WERI-Rb-1 (cell line): ENCODE results near the gene SLC18A2.
"Not testable (repeated sequence)": the region's sequence is repeated elsewhere in the genome, so short reads cannot be mapped to it uniquely, and the experiment has no call there.

ENCODE experiments used
- DNase-seq: peaks from one replicate; pipeline ENCODE4 v3.0.0-alpha.2; 2020
- H3K27ac ChIP-seq: fragments of 250-450 bp; sonication (Bioruptor Pico); 2 replicates; pipeline ENCODE4 v1.5.1; 2020; ENCODE audit warnings: mild to moderate bottlenecking, moderate library complexity
- H3K27me3 ChIP-seq: fragments of 250-450 bp; sonication (Bioruptor Pico); 2 replicates; pipeline ENCODE4 v1.5.1; 2021; ENCODE audit warnings: mild to moderate bottlenecking, low read depth, moderate library complexity; ENCODE audit not compliant: insufficient read depth, severe bottlenecking
- H3K36me3 ChIP-seq: fragments of 250-450 bp; sonication (Bioruptor Pico); 2 replicates; pipeline ENCODE4 v1.5.1; 2020; ENCODE audit warnings: mild to moderate bottlenecking, moderate library complexity
- H3K4me3 ChIP-seq: 2 replicates; pipeline ENCODE4 v1.5.1; 2011; ENCODE audit warnings: low read depth, mild to moderate bottlenecking, control low read depth, low read length
- H3K9me3 ChIP-seq: fragments of 250-450 bp; sonication (Bioruptor Pico); 2 replicates; pipeline ENCODE4 v1.5.1; 2021; ENCODE audit warnings: mild to moderate bottlenecking, moderate library complexity; ENCODE audit not compliant: severe bottlenecking
- TF ChIP-seq, protein P1 (sequence below): IDR thresholded peaks from 2 replicates; pipeline ENCODE4 v1.5.1; 2011; ENCODE audit warnings: low read depth, mild to moderate bottlenecking, control low read depth, inconsistent platforms, low read length

Gene SLC18A2

DNA sequence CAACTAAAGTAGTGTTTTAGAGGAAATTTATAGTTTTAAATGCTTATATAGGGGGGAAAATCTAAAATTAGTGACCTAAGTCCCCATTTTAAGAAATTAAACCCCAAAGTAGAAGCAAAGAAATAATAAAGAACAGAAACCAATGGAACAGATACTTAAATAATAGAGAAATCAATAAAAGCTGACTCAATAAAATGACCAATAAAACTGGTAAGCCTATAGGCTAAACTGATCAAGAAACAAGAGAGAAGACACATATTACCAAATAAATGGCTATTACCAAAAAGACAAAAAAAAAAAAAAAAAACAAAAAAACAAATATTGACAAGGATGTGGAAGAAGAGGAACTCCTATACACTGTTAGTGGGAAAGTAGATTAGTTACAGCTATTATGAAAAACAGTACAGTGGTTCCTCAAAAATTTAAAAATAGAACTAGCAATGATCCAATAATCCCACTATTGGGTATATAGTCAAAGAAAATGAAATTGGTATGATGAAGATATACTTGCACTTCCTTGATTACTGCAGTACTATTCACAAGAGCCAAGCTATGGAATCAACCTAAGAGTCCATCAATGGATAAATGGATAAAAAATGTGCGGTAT lies 53.2 kb downstream of the SLC18A2 start:
- TF ChIP-seq, protein P1, sequence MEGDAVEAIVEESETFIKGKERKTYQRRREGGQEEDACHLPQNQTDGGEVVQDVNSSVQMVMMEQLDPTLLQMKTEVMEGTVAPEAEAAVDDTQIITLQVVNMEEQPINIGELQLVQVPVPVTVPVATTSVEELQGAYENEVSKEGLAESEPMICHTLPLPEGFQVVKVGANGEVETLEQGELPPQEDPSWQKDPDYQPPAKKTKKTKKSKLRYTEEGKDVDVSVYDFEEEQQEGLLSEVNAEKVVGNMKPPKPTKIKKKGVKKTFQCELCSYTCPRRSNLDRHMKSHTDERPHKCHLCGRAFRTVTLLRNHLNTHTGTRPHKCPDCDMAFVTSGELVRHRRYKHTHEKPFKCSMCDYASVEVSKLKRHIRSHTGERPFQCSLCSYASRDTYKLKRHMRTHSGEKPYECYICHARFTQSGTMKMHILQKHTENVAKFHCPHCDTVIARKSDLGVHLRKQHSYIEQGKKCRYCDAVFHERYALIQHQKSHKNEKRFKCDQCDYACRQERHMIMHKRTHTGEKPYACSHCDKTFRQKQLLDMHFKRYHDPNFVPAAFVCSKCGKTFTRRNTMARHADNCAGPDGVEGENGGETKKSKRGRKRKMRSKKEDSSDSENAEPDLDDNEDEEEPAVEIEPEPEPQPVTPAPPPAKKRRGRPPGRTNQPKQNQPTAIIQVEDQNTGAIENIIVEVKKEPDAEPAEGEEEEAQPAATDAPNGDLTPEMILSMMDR: no peak
- no peak overlapping the region for H3K27ac ChIP-seq
- H3K36me3 ChIP-seq: peaks cover 6% of the 10 kb centered on the region
- DNase-seq: no peak
- no peak overlapping the region for H3K4me3 ChIP-seq
- no peaks in the 10 kb centered on the region for H3K9me3 ChIP-seq
- H3K27me3 ChIP-seq: no peaks in the 10 kb centered on the region

DNA sequence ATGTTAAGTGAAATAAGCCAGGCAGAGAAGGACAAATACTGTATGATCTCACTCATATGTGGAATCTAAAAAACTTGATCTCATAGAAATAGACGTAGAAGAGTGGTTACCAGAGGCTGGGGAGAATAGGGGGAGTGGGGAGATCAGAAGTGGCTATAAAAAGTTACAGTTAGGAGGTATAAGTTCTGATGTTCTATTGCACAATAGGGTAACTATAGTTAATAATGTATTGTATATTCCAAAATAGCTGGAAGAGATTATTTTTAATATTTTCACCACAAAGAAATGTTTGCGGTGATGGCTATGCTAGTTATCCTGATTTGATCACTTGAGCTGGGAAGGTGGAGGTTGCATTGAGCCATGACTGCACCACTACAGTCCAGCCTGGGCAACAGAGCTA lies 53.8 kb downstream of the SLC18A2 start:
- no peaks in the 10 kb centered on the region for H3K9me3 ChIP-seq
- no peaks in the 10 kb centered on the region; the same call in 1 of the 2 replicates for H3K36me3 ChIP-seq
- DNase-seq: no peak
- no peak overlapping the region for H3K27ac ChIP-seq
- TF ChIP-seq, protein P1: no peak
- H3K4me3 ChIP-seq: no peak overlapping the region
- no peaks in the 10 kb centered on the region for H3K27me3 ChIP-seq

DNA sequence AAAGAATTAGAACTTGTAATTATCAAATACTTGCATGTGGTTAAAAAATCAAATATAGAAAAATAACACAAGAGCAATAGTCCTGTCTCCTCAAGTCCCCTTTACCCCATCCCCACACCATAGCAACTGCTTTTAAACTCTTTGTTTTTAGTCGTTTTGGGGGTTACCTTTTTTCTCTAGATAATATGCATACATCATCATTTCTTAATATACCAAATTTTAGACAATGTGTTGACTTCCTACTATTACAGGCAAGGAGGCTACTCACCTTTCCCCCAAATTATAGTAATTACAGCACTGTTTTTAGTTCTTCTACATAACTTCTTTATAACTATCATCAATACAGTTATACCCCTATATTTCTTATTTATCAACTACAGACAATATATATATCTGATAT lies 57.3 kb downstream of the SLC18A2 start:
- TF ChIP-seq, protein P1: no peak
- Histone ChIP-seq H3K27me3 (no peaks in the 10 kb centered on the region), H3K4me3 (no peak overlapping the region), H3K36me3 (no peaks in the 10 kb centered on the region), H3K27ac (no peak overlapping the region), H3K9me3 (no peaks in the 10 kb centered on the region)
- DNase-seq: no peak

DNA sequence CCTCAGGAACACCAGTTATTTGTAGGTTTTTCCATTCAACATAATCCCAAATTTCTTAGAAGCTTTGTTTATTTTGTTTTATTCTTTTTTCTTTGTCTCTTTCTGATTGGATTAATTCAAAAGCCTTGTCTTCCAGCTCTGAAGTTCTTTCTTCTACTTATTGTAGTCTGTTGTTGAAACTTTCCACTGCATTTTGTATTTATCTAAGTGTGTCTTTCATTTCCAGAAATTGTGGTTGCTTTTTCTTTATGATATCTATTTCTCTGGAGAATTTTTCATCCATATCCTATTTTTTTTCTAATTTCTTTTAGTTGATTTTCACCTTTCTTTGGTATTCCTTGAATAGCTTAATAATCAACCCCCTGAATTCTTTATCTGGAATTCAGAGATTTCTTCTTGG lies 58.5 kb downstream of the SLC18A2 start:
- DNase-seq: no peak

DNA sequence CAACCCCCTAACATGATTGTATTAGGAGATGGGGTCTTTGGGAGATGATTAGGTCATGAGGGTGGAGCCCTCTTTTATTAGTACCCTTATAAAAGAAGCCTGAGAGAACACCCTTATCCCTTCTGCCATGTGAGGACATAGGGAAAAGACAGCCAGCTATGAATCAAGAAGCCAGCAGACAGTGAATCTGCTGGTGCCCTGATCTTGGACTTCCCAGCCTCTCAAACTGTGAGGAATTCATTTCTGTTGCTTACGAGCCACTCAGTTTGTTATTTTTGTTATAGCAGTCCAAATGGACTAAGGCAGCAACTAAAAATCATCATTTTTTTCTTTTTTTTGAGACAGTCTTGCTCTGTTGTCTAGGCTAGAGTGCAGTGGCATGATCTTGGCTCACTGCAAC lies 59.8 kb downstream of the SLC18A2 start:
- H3K27me3 ChIP-seq: no peaks in the 10 kb centered on the region
- TF ChIP-seq, protein P1: no peak

More for the DNA sequence above, 58.5 kb downstream of the SLC18A2 start:
- H3K9me3 ChIP-seq: no peaks in the 10 kb centered on the region
- no peak overlapping the region for H3K4me3 ChIP-seq
- no peaks in the 10 kb centered on the region for H3K27me3 ChIP-seq
- no peaks in the 10 kb centered on the region for H3K36me3 ChIP-seq
- H3K27ac ChIP-seq: no peak overlapping the region
- TF ChIP-seq, protein P1: no peak

DNA sequence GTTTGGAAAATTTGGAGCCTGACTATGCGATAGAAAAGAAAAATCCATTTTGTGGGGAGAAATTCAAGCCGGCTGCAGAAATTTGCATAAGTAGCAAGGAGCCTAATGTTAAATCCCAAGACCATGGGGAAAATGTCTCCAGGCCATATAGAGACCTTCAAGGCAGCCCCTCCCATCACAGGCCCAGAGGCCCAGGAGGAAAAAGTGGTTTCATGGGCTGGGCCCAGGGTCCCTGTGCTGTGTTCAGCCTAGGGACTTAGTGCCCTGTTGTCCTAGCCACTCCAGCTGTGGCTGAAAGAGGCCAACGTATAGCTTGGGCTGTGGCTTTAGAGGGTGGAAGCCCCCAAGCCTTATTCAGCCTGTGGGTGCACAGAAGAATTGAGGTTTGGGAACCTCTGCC lies 62.5 kb downstream of the SLC18A2 start:
- not testable (repeated sequence) for H3K27ac ChIP-seq, H3K9me3 ChIP-seq, H3K27me3 ChIP-seq, H3K4me3 ChIP-seq, H3K36me3 ChIP-seq, DNase-seq

More for the DNA sequence above, 59.8 kb downstream of the SLC18A2 start:
- no peaks in the 10 kb centered on the region for H3K9me3 ChIP-seq
- no peak overlapping the region for H3K4me3 ChIP-seq
- H3K36me3 ChIP-seq: no peaks in the 10 kb centered on the region
- no peak overlapping the region for H3K27ac ChIP-seq
- no peak for DNase-seq
